Naive thymus-derived CD4-positive, alpha-beta T cell (primary cell): ENCODE measurements around the gene LSP1. TPM values are rescaled to one million over a fixed set of nuclear protein-coding genes. Genes with fewer than 3 reads are reported as not detected.
"Not testable (repeated sequence)": the region's sequence is repeated elsewhere in the genome, so short reads cannot be mapped to it uniquely, and the experiment has no call there.

Experiments used
- ATAC-seq: fragments of 150-1000 bp; cut with Tn5 transposase; 2 replicates; pipeline ENCODE4 v1.10.0; 2021; ENCODE audit warnings: mild to moderate bottlenecking, moderate library complexity
- CTCF ChIA-PET: fragments of 350-600 bp; sonication (Branson Sonifier 250); formaldehyde crosslinking; loops from one replicate; lab custom pipeline; 2021; ENCODE audit warnings: antibody characterized with exemption; lab: Charles Lee
- POLR2A ChIA-PET: fragments of 350-600 bp; sonication (Branson Sonifier 250); formaldehyde crosslinking; loops from one replicate; lab custom pipeline; 2021; ENCODE audit warnings: antibody characterized with exemption, inconsistent platforms; lab: Charles Lee
- DNase-seq, 9 donors: peaks; one replicate each; pipeline versions ENCODE4 v3.0.0 to v3.0.0-alpha.2; 2020 to 2022; ENCODE audit warnings: mixed read lengths in 1 of 9
- H3K27ac ChIP-seq: one replicate; pipeline ENCODE4 v1.7.0; 2013; ENCODE audit warnings: mild to moderate bottlenecking, low read depth, low read length, moderate library complexity
- H3K27me3 ChIP-seq, 2 donors: one replicate each; pipeline ENCODE4 v1.7.0; 2013; ENCODE audit warnings: low read length in 2 of 2, mild to moderate bottlenecking in 2 of 2, moderate library complexity in 2 of 2; ENCODE audit not compliant: control insufficient read depth in 2 of 2, insufficient read depth in 2 of 2
- H3K36me3 ChIP-seq, 3 experiments: 1 replicate in 2 of 3; 2 replicates in 1 of 3; pipeline ENCODE4 v1.7.0; 2013; ENCODE audit warnings: low read length in 3 of 3, mild to moderate bottlenecking in 3 of 3, moderate library complexity in 1 of 3; ENCODE audit not compliant: insufficient read depth in 3 of 3, control insufficient read depth in 2 of 3
- H3K4me1 ChIP-seq, 2 donors: one replicate each; pipeline ENCODE4 v1.7.0; 2013; ENCODE audit warnings: low read length in 2 of 2, mild to moderate bottlenecking in 2 of 2, moderate library complexity in 1 of 2; ENCODE audit not compliant: control insufficient read depth in 2 of 2, insufficient read depth in 2 of 2
- H3K4me3 ChIP-seq: 2 replicates; pipeline ENCODE4 v1.7.0; 2013; ENCODE audit warnings: mild to moderate bottlenecking, low read length
- H3K9me3 ChIP-seq, 3 experiments: 1 replicate in 2 of 3; 2 replicates in 1 of 3; pipeline ENCODE4 v1.7.0; 2013; ENCODE audit warnings: low read length in 3 of 3; ENCODE audit not compliant: control insufficient read depth in 2 of 3
- H3K27ac Mint-ChIP-seq, 9 donors: one replicate each; pipeline ENCODE4 v1.8.0; 2020 to 2022; ENCODE audit warnings: mixed read lengths in 9 of 9, mild to moderate bottlenecking in 8 of 9, moderate library complexity in 5 of 9, inconsistent platforms in 2 of 9
- H3K27me3 Mint-ChIP-seq, 5 donors: one replicate each; pipeline ENCODE4 v1.8.0; 2021 to 2022; ENCODE audit warnings: mixed read lengths in 5 of 5, mild to moderate bottlenecking in 1 of 5
- H3K36me3 Mint-ChIP-seq, 5 donors: one replicate each; pipeline ENCODE4 v1.8.0; 2020 to 2022; ENCODE audit warnings: mixed read lengths in 5 of 5, mild to moderate bottlenecking in 3 of 5, inconsistent platforms in 1 of 5
- H3K4me1 Mint-ChIP-seq, 7 donors: one replicate each; pipeline ENCODE4 v1.8.0; 2020 to 2022; ENCODE audit warnings: mixed read lengths in 7 of 7, mild to moderate bottlenecking in 3 of 7, inconsistent platforms in 1 of 7
- H3K4me3 Mint-ChIP-seq, 10 donors: one replicate each; pipeline ENCODE4 v1.8.0; 2020 to 2022; ENCODE audit warnings: mild to moderate bottlenecking in 10 of 10, mixed read lengths in 10 of 10, moderate library complexity in 6 of 10, inconsistent platforms in 2 of 10
- H3K9me3 Mint-ChIP-seq, 11 donors: one replicate each; pipeline ENCODE4 v1.8.0; 2020 to 2022; ENCODE audit warnings: mixed read lengths in 11 of 11, mild to moderate bottlenecking in 4 of 11, inconsistent platforms in 1 of 11, moderate library complexity in 1 of 11
- intact Hi-C, 2 donors: fragments of 100-400 bp; cut with micrococcal nuclease; formaldehyde crosslinking; loops; one replicate each; pipeline ENCODE4 v1.15.1; 2023
- microRNA-seq: library from miRNA; unstranded; fragments of <30 nt; microRNA quantifications from one replicate; pipeline ENCODE4 v1.2.0, GENCODE V29; 2022; ENCODE audit warnings: borderline microRNAs expressed
- polyA plus RNA-seq, 2 donors: library from polyadenylated mRNA; unstranded; fragments of 300-500 nt; fragmentation: Illumina TruSeq; gene quantifications; one replicate each; pipeline ENCODE4 v1.2.3, GENCODE V29; 2021
- total RNA-seq, 6 experiments: library from RNA in 5 of 6; stranded (reverse) in 5 of 6; gene quantifications; 1 replicate in 5 of 6; 2 replicates in 1 of 6; pipeline ENCODE4 v1.2.3 and lab custom pipeline; 2021 to 2026

Gene LSP1
- total and polyA plus RNA-seq, 7 experiments from 2014 or later = 248 to 578 (median 295) TPM

DNA sequence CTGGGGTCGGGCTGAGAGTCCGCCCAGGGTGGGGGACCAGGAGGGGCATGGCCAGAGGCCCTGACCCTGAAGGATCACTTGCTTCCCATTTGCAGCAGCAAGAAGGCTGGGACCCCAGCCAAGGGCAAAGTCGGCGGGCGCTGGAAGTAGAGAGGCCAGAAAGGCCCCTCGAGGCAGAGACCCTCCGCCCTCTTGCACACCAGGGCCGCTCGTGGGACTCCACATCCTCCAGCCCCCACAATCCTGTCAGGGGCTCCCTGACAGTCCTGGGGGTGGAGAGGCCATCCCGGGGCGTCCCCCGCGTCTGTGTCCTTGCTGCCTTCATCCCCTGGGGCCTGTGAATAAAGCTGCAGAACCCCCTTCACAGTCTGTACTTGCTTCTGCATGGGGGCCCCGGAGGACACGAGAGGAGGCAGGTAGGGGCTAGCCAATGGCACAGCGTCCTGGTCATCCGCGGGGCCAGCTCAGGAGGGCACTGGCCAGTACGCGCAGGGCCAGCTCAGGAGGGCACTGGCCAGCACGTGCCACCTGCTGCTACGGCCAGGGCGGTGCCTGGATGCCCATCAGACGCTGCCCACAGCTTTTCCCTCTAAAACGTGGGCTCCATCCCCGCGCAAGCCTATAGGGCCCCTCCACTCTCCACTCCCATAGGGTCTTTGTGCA, 85.6 kb downstream of the LSP1 start:
- no peaks in the 10 kb centered on the region for H3K36me3 ChIP-seq
- peaks cover 0 to 3% (median 0%) of the 10 kb centered on the region in 5 donors for H3K27me3 Mint-ChIP-seq
- H3K4me3 ChIP-seq = no peak overlapping the region
- H3K9me3 Mint-ChIP-seq = peaks cover 0 to 2% (median 0%) of the 10 kb centered on the region in 11 donors
- no peak for ATAC-seq
- H3K4me3 Mint-ChIP-seq = peak overlapping the region in 1 of 10 donors; percentile 23
- intact Hi-C loops = loop anchor here (1.0 kb wide), 1 partner anchor 44 kb away; no protein-coding TSS in a partner anchor
- no peak overlapping the region for H3K27ac Mint-ChIP-seq
- ChIA-PET POLR2A (no interaction called here), CTCF (no interaction called here)
- H3K4me1 Mint-ChIP-seq = peaks cover 0 to 24% (median 7%) of the 10 kb centered on the region in 7 donors
- H3K36me3 Mint-ChIP-seq = peaks cover 0 to 5% (median 0%) of the 10 kb centered on the region in 5 donors
- H3K9me3 ChIP-seq = no peaks in the 10 kb centered on the region
- H3K27me3 ChIP-seq = no peaks in the 10 kb centered on the region
- DNase-seq = peak in 3 of 9 donors; percentile 4 to 19 (median 6)
- H3K27ac ChIP-seq = no peak overlapping the region
- no peaks in the 10 kb centered on the region for H3K4me1 ChIP-seq

- intact Hi-C loops = loop anchor here (1.0 kb wide), 1 partner anchor 45 kb away; no protein-coding TSS in a partner anchor
- peak overlapping the region in 1 of 9 donors; percentile 37 for H3K27ac Mint-ChIP-seq
- peaks cover 0 to 24% (median 7%) of the 10 kb centered on the region in 7 donors for H3K4me1 Mint-ChIP-seq
- H3K4me3 ChIP-seq = no peak overlapping the region
- H3K36me3 ChIP-seq = no peaks in the 10 kb centered on the region
- no peaks in the 10 kb centered on the region for H3K4me1 ChIP-seq
- ATAC-seq (no peak), DNase-seq (peak in 3 of 9 donors; percentile 2 to 18 (median 7))
- peaks cover 0 to 3% (median 0%) of the 10 kb centered on the region in 5 donors for H3K27me3 Mint-ChIP-seq
- H3K9me3 ChIP-seq = no peaks in the 10 kb centered on the region
- peaks cover 0 to 3% (median 0%) of the 10 kb centered on the region in 5 donors for H3K36me3 Mint-ChIP-seq
- peak overlapping the region in 2 of 10 donors; percentile 23 to 32 for H3K4me3 Mint-ChIP-seq
- peaks cover 0 to 2% (median 0%) of the 10 kb centered on the region in 11 donors for H3K9me3 Mint-ChIP-seq
- no peak overlapping the region for H3K27ac ChIP-seq
- CTCF ChIA-PET = no interaction called here
- no peaks in the 10 kb centered on the region for H3K27me3 ChIP-seq
- POLR2A ChIA-PET = no interaction called here
These were observed 86.2 kb downstream of the LSP1 start for GRCh38 chr11:1939006-1939625.

- H3K9me3 Mint-ChIP-seq, H3K4me1 ChIP-seq, H3K4me3 Mint-ChIP-seq, H3K36me3 Mint-ChIP-seq, POLR2A ChIA-PET, H3K36me3 ChIP-seq, H3K4me3 ChIP-seq, H3K27me3 Mint-ChIP-seq, H3K9me3 ChIP-seq, CTCF ChIA-PET, ATAC-seq, H3K27me3 ChIP-seq, H3K27ac ChIP-seq, DNase-seq: not testable (repeated sequence)
- Mint-ChIP-seq H3K4me1 (peaks cover 0 to 24% (median 7%) of the 10 kb centered on the region in 7 donors), H3K27ac (peak overlapping the region in 5 of 9 donors; percentile 19 to 88 (median 75))
- intact Hi-C loops = loop anchor here (1.0 kb wide), 1 partner anchor 45 kb away; no protein-coding TSS in a partner anchor
These were observed 86.9 kb downstream of the LSP1 start for GRCh38 chr11:1939788-1940187.

Small RNA genes lying within 50 kb of the gene (microRNA-seq; reads per million reads assigned to microRNA genes)
- not detected for gene MIR4298
- gene MIR7847 = not detected

Other genes with a start within 250 kb of the LSP1 start
- gene KRTAP5-3, start 244.6 kb upstream of the LSP1 start, total RNA-seq = not detected
- not detected for gene KRTAP5-3, start 244.6 kb upstream of the LSP1 start, polyA plus RNA-seq
- gene KRTAP5-4, start 230.9 kb upstream of the LSP1 start, total RNA-seq = not detected
- not detected for gene KRTAP5-4, start 230.9 kb upstream of the LSP1 start, polyA plus RNA-seq
- gene KRTAP5-5, start 223.3 kb upstream of the LSP1 start, total RNA-seq = not detected
- not detected for gene KRTAP5-5, start 223.3 kb upstream of the LSP1 start, polyA plus RNA-seq
- not detected for gene KRTAP5-6, start 155.9 kb upstream of the LSP1 start, total RNA-seq
- gene KRTAP5-6, start 155.9 kb upstream of the LSP1 start, polyA plus RNA-seq = not detected
- 10 to 100 TPM in 1 of 5 experiments, 1 to 10 TPM in 4; 1.4 to 16.0 (median 2.1) TPM for gene IFITM10, start 102.5 kb upstream of the LSP1 start, total RNA-seq
- not detected for gene IFITM10, start 102.5 kb upstream of the LSP1 start, polyA plus RNA-seq
- 100 to 1,000 TPM; 103 to 378 (median 186) TPM for gene CTSD, start 89.2 kb upstream of the LSP1 start, total RNA-seq
- 100 to 1,000 TPM; 183 to 218 TPM for gene CTSD, start 89.2 kb upstream of the LSP1 start, polyA plus RNA-seq
- gene SYT8, start 18.1 kb upstream of the LSP1 start, total RNA-seq = not detected
- not detected for gene SYT8, start 18.1 kb upstream of the LSP1 start, polyA plus RNA-seq
- 1 to 10 TPM in 1 of 5 experiments, under 1 TPM in 1, not detected in 3; 0.61 to 8.8 TPM for gene TNNI2, start 14.1 kb upstream of the LSP1 start, total RNA-seq
- gene TNNI2, start 14.1 kb upstream of the LSP1 start, polyA plus RNA-seq = under 1 TPM in 1 of 2 donors, not detected in 1; 0.46 TPM
- gene PRR33, start 38.8 kb downstream of the LSP1 start, total RNA-seq = under 1 TPM in 2 of 5 experiments, not detected in 3; 0.07 to 0.10 TPM
- under 1 TPM in 1 of 2 donors, not detected in 1; 0.17 TPM for gene PRR33, start 38.8 kb downstream of the LSP1 start, polyA plus RNA-seq
- 10 to 100 TPM in 4 of 5 experiments, 1 to 10 TPM in 1; 9.8 to 37.1 (median 19.7) TPM for gene TNNT3, start 66.6 kb downstream of the LSP1 start, total RNA-seq
- gene TNNT3, start 66.6 kb downstream of the LSP1 start, polyA plus RNA-seq = under 1 TPM in 1 of 2 donors, not detected in 1; 0.31 TPM
- 10 to 100 TPM; 43.8 to 54.8 (median 50.4) TPM for gene MRPL23, start 94.2 kb downstream of the LSP1 start, total RNA-seq
- 10 to 100 TPM; 11.3 to 17.0 TPM for gene MRPL23, start 94.2 kb downstream of the LSP1 start, polyA plus RNA-seq
- under 1 TPM in 2 of 5 experiments, not detected in 3; 0.29 to 0.44 TPM for gene H19, start 144.8 kb downstream of the LSP1 start, total RNA-seq
- gene H19, start 144.8 kb downstream of the LSP1 start, polyA plus RNA-seq = not detected